Suprapubic skin (tissue), 3 donors: ENCODE data around the gene TECPR2.

Experiments
- EP300 ChIP-seq: sonication (generic); formaldehyde crosslinking; IDR thresholded peaks from one replicate; pipeline ENCODE4 v1.6.1; 2017; ENCODE audit warnings: antibody characterized with exemption
- POLR2A ChIP-seq, 2 donors: fragments of 450-650 bp; IDR thresholded peaks; one replicate each; pipeline ENCODE4 v1.6.1; 2017; ENCODE audit warnings: antibody characterized with exemption in 2 of 2, mild to moderate bottlenecking in 2 of 2, moderate library complexity in 2 of 2
- TF ChIP-seq, protein P1 (sequence below), 2 donors: fragments of 200-600 bp in 1 of 2; fragments of 450-650 bp in 1 of 2; sonication (generic) in 1 of 2; IDR thresholded peaks; one replicate each; pipeline ENCODE4 v1.5.1; 2016 to 2019; ENCODE audit warnings: antibody characterized with exemption in 2 of 2, mild to moderate bottlenecking in 1 of 2, moderate library complexity in 1 of 2

GRCh38 chr14:102471921-102472790, 109.4 kb downstream of the TECPR2 start:
- TF ChIP-seq, protein P1, sequence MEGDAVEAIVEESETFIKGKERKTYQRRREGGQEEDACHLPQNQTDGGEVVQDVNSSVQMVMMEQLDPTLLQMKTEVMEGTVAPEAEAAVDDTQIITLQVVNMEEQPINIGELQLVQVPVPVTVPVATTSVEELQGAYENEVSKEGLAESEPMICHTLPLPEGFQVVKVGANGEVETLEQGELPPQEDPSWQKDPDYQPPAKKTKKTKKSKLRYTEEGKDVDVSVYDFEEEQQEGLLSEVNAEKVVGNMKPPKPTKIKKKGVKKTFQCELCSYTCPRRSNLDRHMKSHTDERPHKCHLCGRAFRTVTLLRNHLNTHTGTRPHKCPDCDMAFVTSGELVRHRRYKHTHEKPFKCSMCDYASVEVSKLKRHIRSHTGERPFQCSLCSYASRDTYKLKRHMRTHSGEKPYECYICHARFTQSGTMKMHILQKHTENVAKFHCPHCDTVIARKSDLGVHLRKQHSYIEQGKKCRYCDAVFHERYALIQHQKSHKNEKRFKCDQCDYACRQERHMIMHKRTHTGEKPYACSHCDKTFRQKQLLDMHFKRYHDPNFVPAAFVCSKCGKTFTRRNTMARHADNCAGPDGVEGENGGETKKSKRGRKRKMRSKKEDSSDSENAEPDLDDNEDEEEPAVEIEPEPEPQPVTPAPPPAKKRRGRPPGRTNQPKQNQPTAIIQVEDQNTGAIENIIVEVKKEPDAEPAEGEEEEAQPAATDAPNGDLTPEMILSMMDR (IDR thresholded peaks at IDR 0.05): no peak
- TF ChIP-seq POLR2A (IDR thresholded peaks at IDR 0.05) (no peak), EP300 (no peak)
